Muscle layer of duodenum (tissue), 2 donors: ENCODE results near the gene MIDN.
"Not testable (repeated sequence)": the region's sequence is repeated elsewhere in the genome, so short reads cannot be mapped to it uniquely, and the experiment has no call there.

Source experiments
- H3K27ac ChIP-seq: one replicate; pipeline ENCODE4 v1.7.0; 2013; ENCODE audit warnings: mild to moderate bottlenecking, low read length
- H3K27me3 ChIP-seq: one replicate; pipeline ENCODE4 v1.7.0; 2013; ENCODE audit warnings: low read depth, mild to moderate bottlenecking, control low read depth, low read length
- H3K36me3 ChIP-seq, 2 donors: one replicate each; pipeline ENCODE4 v1.7.0; 2013; ENCODE audit warnings: low read length in 2 of 2, control low read depth in 1 of 2, mild to moderate bottlenecking in 1 of 2; ENCODE audit not compliant: insufficient read depth in 2 of 2, control insufficient read depth in 1 of 2
- H3K4me1 ChIP-seq, 2 donors: one replicate each; pipeline ENCODE4 v1.7.0; 2013; ENCODE audit warnings: low read length in 2 of 2, mild to moderate bottlenecking in 2 of 2, control low read depth in 1 of 2, moderate library complexity in 1 of 2; ENCODE audit not compliant: insufficient read depth in 2 of 2, control insufficient read depth in 1 of 2
- H3K4me3 ChIP-seq, 2 donors: one replicate each; pipeline ENCODE4 v1.7.0; 2013; ENCODE audit warnings: low read length in 2 of 2, low read depth in 1 of 2, mild to moderate bottlenecking in 1 of 2
- H3K9me3 ChIP-seq, 2 donors: one replicate each; pipeline ENCODE4 v1.7.0; 2013; ENCODE audit warnings: low read length in 2 of 2, control low read depth in 1 of 2, mild to moderate bottlenecking in 1 of 2; ENCODE audit not compliant: control insufficient read depth in 1 of 2
- donor health status: healthy.

Gene MIDN

DNA sequence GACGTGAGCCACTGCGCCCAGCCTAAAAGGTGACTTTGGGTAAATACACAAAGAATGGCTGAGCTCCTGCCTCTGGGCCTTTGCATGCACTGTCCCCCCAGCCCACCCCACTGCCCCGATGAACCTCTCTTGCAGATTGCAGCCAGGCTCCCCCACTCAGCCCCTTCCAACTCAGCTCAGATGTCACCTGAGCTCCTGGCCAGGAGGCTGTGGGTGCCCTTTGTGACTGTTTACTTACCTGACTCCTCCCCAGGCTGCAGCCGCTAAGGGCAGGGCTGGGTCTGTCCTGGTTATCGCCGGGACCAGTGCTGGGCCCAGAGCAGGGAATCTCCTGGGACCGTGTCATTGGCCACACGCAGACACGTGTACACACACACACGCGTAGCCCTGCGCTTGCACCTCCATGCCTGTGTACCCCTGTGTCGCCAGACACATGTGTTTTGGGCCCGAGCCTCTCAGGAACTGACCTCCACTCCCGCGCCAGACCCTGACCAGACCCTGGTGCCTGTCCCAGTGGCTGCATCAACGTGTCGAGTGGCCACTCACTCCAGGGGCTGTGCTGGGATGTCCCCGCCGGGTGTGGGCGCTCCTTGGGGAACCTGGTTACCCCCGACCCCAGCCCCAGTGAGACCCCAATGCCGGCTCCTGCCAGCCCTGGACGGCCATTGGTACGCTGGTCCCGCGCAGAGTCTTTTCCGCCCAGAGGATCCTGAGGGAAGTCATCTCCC is 56.0 kb downstream of the MIDN start:
- Histone ChIP-seq H3K4me1 (no peaks in the 10 kb centered on the region), H3K4me3 (no peak overlapping the region), H3K9me3 (no peaks in the 10 kb centered on the region), H3K27ac (no peak overlapping the region), H3K27me3 (no peaks in the 10 kb centered on the region), H3K36me3 (no peaks in the 10 kb centered on the region)

DNA sequence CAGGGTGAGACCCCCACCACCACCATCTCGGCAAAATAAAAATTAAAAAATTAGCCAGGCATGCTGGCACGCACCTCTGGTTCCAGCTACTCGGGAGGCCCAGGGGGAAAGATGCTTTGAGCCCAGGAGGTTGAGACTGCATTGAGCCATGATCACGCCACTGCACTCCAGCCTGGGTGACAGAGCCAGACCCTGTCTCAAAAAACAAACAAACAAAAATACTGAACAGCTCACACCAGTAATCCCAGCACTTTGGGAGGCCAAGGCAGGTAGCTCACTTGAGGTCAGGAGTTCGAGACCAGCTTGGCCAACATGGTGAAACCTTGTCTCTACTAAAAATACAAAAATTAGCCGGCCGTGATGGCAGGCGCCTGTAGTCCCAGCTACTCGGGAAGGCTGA is 57.0 kb downstream of the MIDN start:
- not testable (repeated sequence) for H3K36me3 ChIP-seq, H3K4me3 ChIP-seq, H3K9me3 ChIP-seq, H3K27ac ChIP-seq, H3K27me3 ChIP-seq, H3K4me1 ChIP-seq

DNA sequence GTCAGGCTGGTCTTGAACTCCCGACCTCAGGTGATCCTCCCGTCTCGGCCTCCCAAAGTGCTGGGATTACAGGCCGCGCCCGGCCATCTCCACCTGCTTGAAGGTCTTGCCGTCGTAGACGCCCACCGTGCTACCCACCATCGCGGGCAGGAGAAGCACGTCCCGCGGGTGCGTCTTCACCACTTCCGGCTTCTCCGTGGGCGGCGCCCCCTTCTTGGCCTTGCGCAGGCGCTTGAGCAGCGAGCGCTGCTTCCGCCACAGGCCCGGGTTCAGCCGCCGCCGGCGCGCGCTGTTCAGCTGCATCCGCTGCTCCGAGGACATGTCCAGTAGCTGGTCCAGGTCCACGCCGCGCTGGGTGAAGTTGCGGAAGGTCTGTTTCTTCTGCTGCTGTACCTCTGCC is 58.9 kb downstream of the MIDN start:
- Histone ChIP-seq H3K4me1 (no peaks in the 10 kb centered on the region), H3K27me3 (no peaks in the 10 kb centered on the region)

DNA sequence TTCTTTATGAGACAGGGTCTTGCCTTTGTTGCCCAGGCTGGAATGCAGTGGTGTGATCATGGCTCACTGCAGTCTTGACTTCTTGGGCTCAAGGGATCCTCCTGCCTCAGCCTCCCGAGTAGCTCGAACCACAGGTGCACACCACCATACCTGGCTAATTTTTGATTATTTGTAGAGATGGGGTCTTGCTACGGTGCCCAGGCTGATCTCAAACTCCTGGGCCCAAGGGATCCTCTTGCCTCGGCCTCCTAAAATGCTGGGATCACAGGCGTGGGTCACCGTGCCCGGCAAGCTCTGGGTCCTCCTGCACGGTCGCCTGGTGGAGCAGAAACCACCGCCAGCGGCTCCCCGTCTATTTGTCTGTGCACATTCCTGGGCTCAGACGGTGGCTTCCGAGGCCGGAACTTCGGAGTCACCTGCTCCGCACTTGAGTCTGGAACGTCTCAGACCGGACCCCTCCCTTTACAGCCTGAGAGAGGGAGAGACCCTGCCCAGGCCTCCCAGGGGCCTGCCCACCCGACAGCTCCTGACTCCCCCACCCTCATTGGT is 59.4 kb downstream of the MIDN start:
- Histone ChIP-seq H3K4me3 (no peak overlapping the region), H3K27me3 (no peaks in the 10 kb centered on the region), H3K9me3 (no peaks in the 10 kb centered on the region), H3K36me3 (no peaks in the 10 kb centered on the region), H3K4me1 (no peaks in the 10 kb centered on the region), H3K27ac (no peak overlapping the region)

More for the DNA sequence above, 58.9 kb downstream of the MIDN start:
- Histone ChIP-seq H3K36me3 (no peaks in the 10 kb centered on the region), H3K9me3 (no peaks in the 10 kb centered on the region), H3K27ac (no peak overlapping the region), H3K4me3 (no peak overlapping the region)

DNA sequence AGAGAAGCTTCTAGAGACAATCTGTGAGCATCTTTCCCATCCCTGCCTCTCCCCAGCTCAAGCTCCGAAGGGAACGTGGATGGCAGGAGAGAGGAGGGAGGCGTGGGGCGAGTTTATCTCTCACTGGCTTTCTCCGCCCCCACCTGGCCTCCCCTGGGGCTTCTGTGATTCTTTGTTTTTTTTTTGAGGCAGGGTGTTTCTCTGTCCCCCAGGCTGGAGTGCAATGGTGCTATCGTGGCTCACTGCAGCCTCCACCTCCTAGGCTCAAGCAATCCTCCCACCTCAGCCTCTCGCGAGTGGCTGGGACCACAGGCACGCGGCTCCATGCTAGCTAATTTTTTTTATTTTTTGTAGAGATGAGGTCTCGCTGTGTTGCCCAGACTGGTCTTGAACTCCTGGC is 60.3 kb downstream of the MIDN start:
- no peak overlapping the region for H3K27ac ChIP-seq
- H3K4me3 ChIP-seq: no peak overlapping the region
- no peaks in the 10 kb centered on the region for H3K27me3 ChIP-seq
- no peaks in the 10 kb centered on the region for H3K9me3 ChIP-seq
- no peaks in the 10 kb centered on the region for H3K36me3 ChIP-seq
- H3K4me1 ChIP-seq: no peaks in the 10 kb centered on the region
